ENCODE data around the gene HPX.

DNA sequence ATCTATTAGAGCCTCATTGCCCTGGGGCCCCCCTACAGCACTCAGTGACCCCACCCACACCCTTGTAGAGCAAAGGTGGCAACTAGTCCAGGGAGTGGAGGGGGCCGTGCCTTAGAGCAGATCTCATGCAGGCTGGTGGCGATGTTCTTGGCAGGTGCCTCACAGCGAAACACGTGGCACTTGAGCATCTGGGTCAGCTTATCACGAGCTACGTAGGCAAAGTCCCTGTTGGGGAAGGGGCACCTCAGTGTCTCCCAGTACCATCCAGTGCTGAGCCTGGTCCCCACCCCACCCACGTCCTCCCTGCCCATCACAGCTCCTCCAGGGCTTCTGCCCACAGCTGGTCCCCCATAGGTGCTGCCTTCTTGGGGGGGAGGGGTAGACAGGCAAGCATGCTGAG is 39.3 kb downstream of the HPX start:
- TF ChIP-seq CTCF (IDR thresholded peaks at IDR 0.05; ENCODE audit: low read depth, low read length) (no peak), EZH2phosphoT487 (IDR thresholded peaks at IDR 0.05; ENCODE audit: low read depth) (no peak)
